GDM1 (cell line): ENCODE results near the gene NKAPL.
"Not testable (repeated sequence)": the region's sequence is repeated elsewhere in the genome, so short reads cannot be mapped to it uniquely, and the experiment has no call there.

Experiments used
- DNase-seq: peaks from one replicate; lab custom pipeline; 2025; lab: John Stamatoyannopoulos, UW

The NKAPL gene

DNA sequence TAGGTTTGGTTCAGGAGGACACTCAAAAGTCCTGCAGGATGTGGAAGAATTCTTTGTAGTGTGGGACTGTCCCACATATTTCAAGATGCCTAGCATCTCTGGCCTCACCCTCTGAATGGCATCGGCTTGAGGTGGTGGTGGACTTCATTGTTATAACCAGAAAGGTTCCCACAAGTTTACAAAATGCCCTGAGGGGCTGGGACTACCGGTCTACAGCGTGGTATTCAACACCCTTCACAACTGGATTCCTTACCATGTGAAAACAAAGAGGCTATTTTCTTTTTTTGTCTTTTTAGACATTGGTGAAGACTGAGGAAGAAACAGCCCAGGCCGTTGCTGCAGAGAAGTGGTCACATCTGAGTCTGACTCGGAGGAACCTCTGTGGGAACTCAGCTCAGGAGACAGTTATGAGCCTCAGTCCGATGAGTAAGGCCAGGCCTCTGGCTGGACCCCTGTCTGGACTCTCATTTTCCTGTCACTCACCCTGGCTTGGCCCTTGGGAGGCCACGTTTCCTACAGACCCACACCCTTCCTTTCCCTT, 37.5 kb downstream of the NKAPL start:
- DNase-seq = no peak

GRCh38 chr6:28303570-28303969, 44.5 kb downstream of the NKAPL start:
- DNase-seq = no peak

DNA sequence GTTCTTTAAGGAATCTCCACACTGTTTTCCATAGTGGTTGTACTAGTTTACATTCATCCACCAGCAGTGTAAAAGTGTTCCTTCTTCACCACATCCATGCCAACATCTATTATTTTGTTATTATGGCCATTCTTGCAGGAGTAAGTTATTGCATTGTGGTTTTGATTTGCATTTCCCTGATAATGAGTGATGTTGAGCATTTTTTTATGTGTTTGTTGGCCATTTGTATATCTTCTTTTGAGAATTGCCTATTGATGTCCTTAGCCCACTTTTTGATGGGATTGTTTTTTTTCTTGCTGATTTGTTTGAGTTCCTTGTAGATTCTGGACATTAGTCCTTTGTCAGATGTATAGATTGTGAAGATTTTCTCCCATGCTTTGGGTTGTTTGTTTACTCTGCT, 47.3 kb downstream of the NKAPL start:
- DNase-seq = not testable (repeated sequence)
